ENCODE data around the gene LMF2. TPM values are rescaled to one million over a fixed set of nuclear protein-coding genes. Genes with fewer than 3 reads are reported as not detected.

LMF2 gene
- total and polyA plus RNA-seq, 2 of the 4 experiments (the other 2 are of a cell fraction), result 16.8 to 82.6 TPM

DNA sequence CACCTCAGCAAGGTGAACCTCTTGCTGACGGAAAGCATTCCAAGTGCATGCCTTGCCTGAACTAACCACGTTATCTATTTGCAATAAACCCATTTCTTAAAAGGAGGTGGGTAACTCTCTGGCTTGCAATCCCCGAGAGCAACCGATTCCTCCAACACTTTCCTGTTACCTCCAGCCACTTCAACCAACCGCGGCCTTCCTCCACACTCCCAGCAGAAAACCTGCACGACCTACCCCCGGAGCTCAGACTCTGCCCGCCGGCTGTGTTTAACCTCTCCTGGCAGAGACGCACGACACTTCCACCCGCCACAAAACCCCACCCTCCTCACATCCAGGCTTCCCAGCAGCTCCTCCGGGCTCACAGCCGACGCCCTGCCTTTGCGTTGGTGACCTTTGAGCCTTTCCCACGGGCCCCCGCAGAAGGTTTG lies 17.2 kb upstream of the LMF2 start:
- dilution Hi-C loops (cut with HindIII; ENCODE audit: low sequenced_read_pairs, unreplicated experiment), result no loop called here

More for the DNA sequence above, 17.2 kb upstream of the LMF2 start:
- Histone ChIP-seq H3K4me1 (ENCODE audit: control insufficient read depth, insufficient read depth, low read length) (peaks cover 13% of the 10 kb centered on the region), H2AFZ (replicated peaks; ENCODE audit: low read length, poor library complexity) (peak overlapping the region; percentile 96), H3K79me1 (ENCODE audit: low read depth in 1 of 2, low read length in 2 of 2) (peaks cover 11 to 46% of the 10 kb centered on the region in 2 experiments), H2AK9ac (replicated peaks; ENCODE audit: low read depth, low read length, poor library complexity) (peak overlapping the region; percentile 98), H2BK120ac (ENCODE audit: low read depth, low read length) (no peak overlapping the region), H2BK20ac (ENCODE audit: low read depth, low read length) (no peak overlapping the region), H4K5ac (ENCODE audit: low read depth, low read length) (peak overlapping the region; percentile 36; the same call in 1 of the 2 replicates), H3K4ac (ENCODE audit: low read depth, low read length) (peak overlapping the region; percentile 71), H2AK5ac (ENCODE audit: low read depth, low read length) (peak overlapping the region; percentile 61; the same call in 1 of the 2 replicates), H3K23ac (ENCODE audit: low read depth, low read length) (peak overlapping the region; percentile 2; the same call in 1 of the 2 replicates), H2BK5ac (ENCODE audit: low read depth, low read length, poor library complexity, severe bottlenecking) (peak overlapping the region; percentile 77), H3K27me3 (ENCODE audit: control insufficient read depth, insufficient read depth, low read length) (no peaks in the 10 kb centered on the region), H3K18ac (ENCODE audit: low read depth, low read length) (no peak overlapping the region), H3K9ac (ENCODE audit: low read depth, low read length) (peak overlapping the region; percentile 77), H3K9me1 (ENCODE audit: insufficient read depth, low read length) (peaks cover 12% of the 10 kb centered on the region), H3K56ac (ENCODE audit: extremely low read depth, insufficient read depth, low read length) (0 out of 2 replicates have a peak overlapping the region, but pooled peaks have one; percentile 36), H4K20me1 (ENCODE audit: insufficient read depth, low read length) (peaks cover 19% of the 10 kb centered on the region), H3K27ac (ENCODE audit: insufficient read depth, low read length) (peak overlapping the region; percentile 76), H3K4me3 (ENCODE audit: insufficient read depth, low read depth, low read length) (peak overlapping the region; percentile 84), H3K4me2 (ENCODE audit: low read depth, low read length) (peak overlapping the region; percentile 88), H4K8ac (ENCODE audit: low read depth in 2 of 2, low read length in 2 of 2) (peak overlapping the region; percentile 37 to 86; a peak in 2 of 4 replicates), H3K14ac (replicated peaks; ENCODE audit: low read depth, low read length) (peak overlapping the region; percentile 79), H2BK15ac (ENCODE audit: low read depth, low read length) (no peak overlapping the region), H3K36me3 (ENCODE audit: control insufficient read depth, insufficient read depth, low read length) (peaks cover 24% of the 10 kb centered on the region), H4K91ac (ENCODE audit: insufficient read depth, low read depth, low read length) (peak overlapping the region; percentile 56; the same call in 1 of the 2 replicates), H3K9me3 (ENCODE audit: control insufficient read depth, insufficient read depth, low read length) (no peaks in the 10 kb centered on the region)
- ATAC-seq (ENCODE audit: low read depth) (no peak), DNase-seq (no peak)
- POLR2A ChIA-PET (ENCODE audit: unreplicated experiment), result interaction anchor here (0.6 kb wide), 1 partner anchor 10 kb away, joined by 3 read pairs; no protein-coding TSS in a partner anchor
- in situ Hi-C loops (cut with MboI; ENCODE audit: low sequenced_read_pairs), result loop anchor here (5.0 kb wide), 1 partner anchor 53 kb away; the partner anchor contains the start of gene CPT1B
- WGBS, 2 experiments (ENCODE audit: extremely low coverage in 2 of 2, insufficient read length in 1 of 2), result 34% methylated on average over 6 of the region's 19 CpGs; no CpG with 5 or more reads in 1 of the 2 experiments
- no peak for TF ChIP-seq FOS (IDR thresholded peaks at IDR 0.05; ENCODE audit: low read depth, low read length)
- TF ChIP-seq, protein P1, sequence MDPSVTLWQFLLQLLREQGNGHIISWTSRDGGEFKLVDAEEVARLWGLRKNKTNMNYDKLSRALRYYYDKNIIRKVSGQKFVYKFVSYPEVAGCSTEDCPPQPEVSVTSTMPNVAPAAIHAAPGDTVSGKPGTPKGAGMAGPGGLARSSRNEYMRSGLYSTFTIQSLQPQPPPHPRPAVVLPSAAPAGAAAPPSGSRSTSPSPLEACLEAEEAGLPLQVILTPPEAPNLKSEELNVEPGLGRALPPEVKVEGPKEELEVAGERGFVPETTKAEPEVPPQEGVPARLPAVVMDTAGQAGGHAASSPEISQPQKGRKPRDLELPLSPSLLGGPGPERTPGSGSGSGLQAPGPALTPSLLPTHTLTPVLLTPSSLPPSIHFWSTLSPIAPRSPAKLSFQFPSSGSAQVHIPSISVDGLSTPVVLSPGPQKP (IDR thresholded peaks at IDR 0.05; ENCODE audit: borderline replicate concordance, low read depth, low read length), result no peak
- no peak for TF ChIP-seq SMC3 (IDR thresholded peaks at IDR 0.05; ENCODE audit: low read depth, low read length)
- no peak for TF ChIP-seq MXI1 (IDR thresholded peaks at IDR 0.05; ENCODE audit: borderline replicate concordance, low read depth, low read length)
- no peak for TF ChIP-seq CHD1 (IDR thresholded peaks at IDR 0.05; ENCODE audit: low read depth, low read length)
- no peak for TF ChIP-seq CEBPB (IDR thresholded peaks at IDR 0.05; ENCODE audit: low read depth, low read length)
- TF ChIP-seq, protein P2, sequence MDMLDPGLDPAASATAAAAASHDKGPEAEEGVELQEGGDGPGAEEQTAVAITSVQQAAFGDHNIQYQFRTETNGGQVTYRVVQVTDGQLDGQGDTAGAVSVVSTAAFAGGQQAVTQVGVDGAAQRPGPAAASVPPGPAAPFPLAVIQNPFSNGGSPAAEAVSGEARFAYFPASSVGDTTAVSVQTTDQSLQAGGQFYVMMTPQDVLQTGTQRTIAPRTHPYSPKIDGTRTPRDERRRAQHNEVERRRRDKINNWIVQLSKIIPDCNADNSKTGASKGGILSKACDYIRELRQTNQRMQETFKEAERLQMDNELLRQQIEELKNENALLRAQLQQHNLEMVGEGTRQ (IDR thresholded peaks at IDR 0.05; ENCODE audit: low read depth, low read length), result no peak
- TF ChIP-seq BHLHE40 (IDR thresholded peaks at IDR 0.05; ENCODE audit: low read depth, low read length), result no peak
- no peak for TF ChIP-seq RFX5 (IDR thresholded peaks at IDR 0.05; ENCODE audit: low read depth, low read length)
- no TSS peak for BruUV-seq (replicated peaks)
- intact Hi-C loops (cut with micrococcal nuclease), result loop anchor here (5.0 kb wide), 1 partner anchor 58 kb away; the partner anchor contains the start of gene CHKB
- CTCF ChIA-PET, result interaction anchor here (0.5 to 1.6 kb wide), 3 partner anchors 23 to 94 kb away, joined by 3 to 8 read pairs (median 3); partner anchors contain the start of gene SYCE3

Data from IMR-90 (cell line).